ENCODE data around the gene TBC1D23. TPM values are rescaled to one million over a fixed set of nuclear protein-coding genes. Genes with fewer than 3 reads are reported as not detected.
"Not testable (repeated sequence)": the region's sequence is repeated elsewhere in the genome, so short reads cannot be mapped to it uniquely, and the experiment has no call there.

Gene TBC1D23
- total RNA-seq, 1 donor from 2014 or later: 73.5 TPM

GRCh38 chr3:100257586-100257985, 3.2 kb upstream of the TBC1D23 start:
- DNase-seq: no peak

- DNase-seq: no peak
Measured at GRCh38 chr3:100260081-100260684, 609 bp upstream of the TBC1D23 start.

GRCh38 chr3:100261485-100261903, 702 bp downstream of the TBC1D23 start:
- DNase-seq: no peak

DNA sequence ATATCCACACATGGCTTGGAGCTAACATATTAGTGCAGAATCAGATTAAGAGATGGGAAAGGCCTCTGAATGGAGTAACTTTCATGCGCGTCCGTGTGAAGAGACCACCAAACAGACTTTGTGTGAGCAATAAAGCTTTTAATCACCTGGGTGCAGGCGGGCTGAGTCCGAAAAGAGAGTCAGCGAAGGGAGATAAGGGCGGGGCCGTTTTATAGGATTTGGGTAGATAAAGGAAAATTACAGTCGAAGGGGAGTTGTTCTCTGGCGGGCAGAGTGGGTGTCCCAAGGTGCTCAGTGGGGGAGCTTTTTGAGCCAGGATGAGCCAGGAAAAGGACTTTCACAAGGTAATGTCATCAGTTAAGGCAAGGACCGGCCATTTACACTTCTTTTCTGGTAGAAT, 2.1 kb downstream of the TBC1D23 start:
- not testable (repeated sequence) for DNase-seq

- no peak for DNase-seq
Measured at GRCh38 chr3:100263583-100263982, 2.8 kb downstream of the TBC1D23 start.

GRCh38 chr3:100264242-100264641, 3.5 kb downstream of the TBC1D23 start:
- DNase-seq: no peak

GRCh38 chr3:100265016-100265415, 4.2 kb downstream of the TBC1D23 start:
- no peak for DNase-seq

DNA sequence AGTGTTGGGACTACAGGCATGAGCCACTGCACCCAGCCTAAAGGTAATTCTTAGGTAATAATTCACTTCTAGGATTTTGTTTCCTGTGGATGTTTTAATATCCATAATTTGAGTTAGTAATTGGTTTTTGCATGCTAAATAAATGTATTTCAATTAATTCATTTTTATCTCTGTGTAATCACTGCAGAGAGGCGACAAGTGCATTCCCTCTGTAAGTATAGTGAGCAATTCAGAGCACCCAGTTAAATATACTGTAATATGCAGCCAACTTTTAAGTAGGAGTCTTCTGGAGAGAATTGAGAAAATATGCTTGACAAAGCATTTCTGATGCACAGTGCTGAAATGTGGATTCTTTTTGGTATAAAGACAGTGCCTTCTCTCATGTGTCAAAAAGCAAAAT, 5.7 kb downstream of the TBC1D23 start:
- no peak for DNase-seq

- no peak for DNase-seq
Measured at GRCh38 chr3:100268156-100268555, 7.4 kb downstream of the TBC1D23 start.

DNA sequence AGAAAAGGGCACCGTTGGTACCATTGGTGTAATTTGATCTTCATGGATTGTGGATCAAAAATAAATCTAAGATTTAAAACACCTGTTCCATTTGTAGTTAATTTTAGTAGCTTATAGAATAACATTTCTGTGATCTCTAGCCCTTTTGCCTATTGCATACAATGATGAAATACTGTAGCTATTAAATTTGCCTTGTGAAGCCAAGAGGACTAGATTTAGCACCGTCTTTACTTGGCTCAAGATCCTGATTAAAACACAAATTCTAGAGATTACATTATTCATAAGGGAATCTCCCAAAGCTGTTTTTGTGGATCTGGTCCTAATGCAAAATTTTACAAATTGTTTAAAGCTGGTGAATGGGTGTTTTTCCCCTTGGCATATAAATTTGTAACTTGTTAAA, 8.2 kb downstream of the TBC1D23 start:
- DNase-seq: no peak

DNA sequence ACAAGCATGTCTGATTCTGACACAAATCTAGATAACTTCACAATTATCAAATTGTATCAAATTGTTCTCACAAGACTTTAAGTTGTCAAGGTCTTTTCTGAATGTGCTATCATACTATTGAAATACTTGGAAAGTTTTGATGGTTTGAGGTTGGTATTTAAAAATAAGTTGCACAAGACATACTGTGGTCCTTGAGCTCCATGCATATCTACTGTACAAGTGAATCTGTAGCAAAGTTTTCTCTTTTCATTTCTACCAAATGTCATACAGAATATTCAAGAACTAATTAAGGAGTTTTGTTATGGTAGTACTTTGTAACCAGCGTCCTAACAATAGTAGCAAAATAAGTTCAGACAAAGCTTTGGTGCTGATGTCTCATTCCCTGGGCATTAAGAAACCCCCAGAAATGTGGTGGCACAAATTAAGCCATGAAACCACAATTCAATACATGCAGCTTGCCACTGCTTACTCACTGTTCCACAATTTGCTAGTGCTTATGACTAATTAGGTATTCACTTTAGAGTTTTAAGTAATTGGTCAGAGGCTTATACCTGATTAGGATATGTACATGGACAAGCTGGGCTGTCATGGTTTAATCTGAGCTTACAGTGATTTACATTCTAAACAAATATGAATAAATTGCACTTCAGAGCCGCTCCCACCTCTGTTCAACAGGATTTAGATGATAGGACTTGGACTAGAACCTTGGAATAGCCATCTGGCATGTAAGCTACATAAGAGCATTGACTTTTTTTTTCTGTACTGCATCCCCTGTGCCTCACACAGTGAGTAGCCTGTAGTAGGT, 8.8 kb downstream of the TBC1D23 start:
- no peak for DNase-seq

DNA sequence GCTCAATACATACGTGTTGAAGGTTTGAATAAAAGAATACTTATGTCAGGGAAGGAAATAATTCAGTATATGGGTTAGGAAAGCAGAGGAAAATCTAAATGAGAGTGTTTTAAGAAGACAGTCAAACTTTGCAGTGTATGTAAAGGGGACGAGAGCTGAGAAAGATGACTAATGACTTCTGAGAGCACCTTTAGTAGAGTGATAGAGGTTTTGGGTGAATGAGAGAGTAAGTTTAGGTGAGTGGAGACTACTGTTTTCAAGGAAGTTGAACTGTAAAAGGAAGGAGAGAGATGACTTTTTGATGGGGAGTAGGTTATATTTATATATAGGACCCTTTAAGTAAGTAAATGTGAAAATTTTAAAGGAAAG, 9.4 kb downstream of the TBC1D23 start:
- DNase-seq: no peak

GRCh38 chr3:100271522-100271921, 10.7 kb downstream of the TBC1D23 start:
- DNase-seq: no peak

DNA sequence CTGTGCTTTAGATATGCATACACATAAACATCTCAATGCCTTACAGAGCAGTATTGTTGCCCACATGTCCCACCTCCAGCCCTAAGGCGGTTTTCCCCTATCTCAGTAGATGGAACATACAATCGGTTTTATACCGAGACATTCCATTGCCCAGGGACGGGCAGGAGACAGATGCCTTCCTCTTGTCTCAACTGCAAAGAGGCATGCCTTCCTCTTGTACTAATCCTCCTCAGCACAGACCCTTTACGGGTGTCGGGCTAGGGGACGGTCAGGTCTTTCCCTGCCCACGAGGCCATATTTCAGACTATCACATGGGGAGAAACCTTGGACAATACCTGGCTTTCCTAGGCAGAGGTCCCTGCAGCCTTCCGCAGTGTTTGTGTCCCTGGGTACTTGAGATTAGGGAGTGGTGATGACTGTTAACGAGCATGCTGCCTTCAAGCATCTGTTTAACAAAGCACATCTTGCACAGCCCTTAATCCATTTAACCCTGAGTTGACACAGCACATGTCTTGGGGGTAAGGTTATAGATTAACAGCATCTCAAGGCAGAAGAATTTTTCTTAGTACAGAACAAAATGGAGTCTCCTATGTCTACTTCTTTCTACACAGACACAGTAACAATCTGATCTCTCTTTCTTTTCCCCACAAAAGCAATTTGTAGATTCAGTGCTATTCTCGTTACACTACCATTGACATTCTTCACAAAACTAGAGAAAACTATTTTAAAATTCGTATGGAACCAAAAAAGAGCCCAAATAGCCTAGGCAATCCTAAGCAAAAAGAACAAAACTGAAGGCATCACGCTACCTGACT, 12.2 kb downstream of the TBC1D23 start:
- DNase-seq: not testable (repeated sequence)

DNA sequence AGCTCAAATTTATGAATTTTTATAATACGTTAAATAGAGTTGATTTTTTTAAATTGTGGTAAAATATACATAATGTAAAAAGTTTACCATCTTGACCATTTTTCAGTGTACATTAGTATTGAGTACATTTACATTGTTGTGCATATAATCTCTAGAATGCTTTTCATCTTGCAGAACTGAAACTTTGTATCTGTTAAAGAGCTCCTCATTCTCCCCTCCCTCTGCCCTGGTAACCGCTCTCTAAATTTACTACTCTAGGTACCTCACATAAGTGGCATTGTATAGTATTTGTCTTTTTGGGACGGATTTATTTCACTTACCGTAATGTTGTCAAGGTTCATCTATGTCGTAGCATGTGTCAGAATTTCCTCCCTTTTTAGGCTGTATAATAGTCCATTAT, 13.6 kb downstream of the TBC1D23 start:
- no peak for DNase-seq

DNA sequence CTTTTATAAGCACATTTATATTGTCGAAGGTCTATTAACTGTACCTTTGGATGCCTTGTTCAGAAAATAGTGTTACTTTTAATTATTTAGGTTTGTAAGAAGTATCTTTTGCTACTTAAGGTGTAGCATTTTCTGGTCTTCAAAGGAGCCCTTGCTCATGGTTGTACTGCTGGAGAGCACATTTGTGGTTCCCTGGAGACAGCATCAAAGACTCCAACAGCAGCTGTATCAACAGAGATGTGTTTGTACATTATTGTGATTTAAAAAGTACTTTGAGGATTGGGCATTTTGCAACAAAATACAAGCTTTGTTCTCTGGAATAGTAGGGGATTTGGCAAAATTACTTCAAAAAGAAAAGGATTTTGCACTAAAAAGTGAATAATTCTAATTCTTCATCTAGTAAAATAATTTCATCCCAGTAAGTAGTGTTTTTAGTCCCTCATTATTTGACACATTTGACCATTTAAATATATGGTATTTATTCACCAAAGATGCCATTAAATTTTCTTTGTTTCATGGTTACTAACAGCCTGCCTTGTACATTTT, 16.5 kb downstream of the TBC1D23 start:
- DNase-seq: no peak

GRCh38 chr3:100278910-100279309, 18.1 kb downstream of the TBC1D23 start:
- DNase-seq: no peak

DNA sequence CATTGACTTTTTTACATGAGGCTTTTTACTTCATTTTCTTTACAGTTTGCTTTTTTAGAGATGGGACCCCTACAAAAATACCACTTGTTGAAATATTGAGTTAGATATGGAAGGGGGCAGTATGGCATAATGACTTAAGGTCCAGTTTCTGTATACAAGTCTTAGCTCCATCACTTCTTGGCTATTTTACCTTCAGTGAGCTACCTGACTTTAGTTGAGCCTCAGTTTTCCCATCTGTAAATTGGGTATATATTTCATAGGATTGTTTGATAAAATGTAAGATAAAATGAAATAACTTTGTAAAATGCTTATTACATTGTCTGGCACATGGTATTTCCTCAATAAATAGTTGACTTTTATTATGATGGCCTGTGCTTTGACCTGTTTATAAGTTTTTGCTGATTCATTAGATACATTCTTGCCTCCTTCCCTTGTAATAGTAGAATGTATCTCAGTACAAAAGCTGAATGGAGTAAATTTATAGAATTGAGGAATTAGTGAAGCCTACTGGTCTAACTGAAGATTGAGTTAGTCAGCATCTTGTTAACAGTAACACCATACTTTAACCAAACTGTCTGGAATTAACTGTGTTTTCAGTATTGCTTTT, 27.6 kb downstream of the TBC1D23 start:
- DNase-seq: no peak

DNA sequence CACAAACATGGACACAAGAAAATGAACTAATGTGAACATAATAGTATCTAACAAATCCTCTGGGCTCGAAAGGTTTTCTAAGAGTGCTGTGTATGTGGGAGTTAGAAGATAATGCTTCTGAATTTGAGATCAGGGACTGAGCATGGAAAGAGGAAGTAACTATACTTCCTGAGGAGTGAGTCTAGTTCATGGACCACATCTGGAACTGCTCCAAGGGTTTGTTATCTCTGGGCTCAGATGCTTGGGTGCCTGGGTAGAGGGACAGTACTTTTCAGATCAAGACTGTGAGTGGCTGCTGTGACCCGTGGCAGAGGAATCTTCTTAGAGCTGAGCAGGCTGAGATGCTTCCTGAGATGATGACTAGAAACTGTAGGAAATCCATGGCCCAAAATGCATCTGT, 28.5 kb downstream of the TBC1D23 start:
- no peak for DNase-seq

GRCh38 chr3:100295089-100295488, 34.3 kb downstream of the TBC1D23 start:
- DNase-seq: no peak

- DNase-seq: no peak
Measured at GRCh38 chr3:100297784-100298183, 37.0 kb downstream of the TBC1D23 start.

DNA sequence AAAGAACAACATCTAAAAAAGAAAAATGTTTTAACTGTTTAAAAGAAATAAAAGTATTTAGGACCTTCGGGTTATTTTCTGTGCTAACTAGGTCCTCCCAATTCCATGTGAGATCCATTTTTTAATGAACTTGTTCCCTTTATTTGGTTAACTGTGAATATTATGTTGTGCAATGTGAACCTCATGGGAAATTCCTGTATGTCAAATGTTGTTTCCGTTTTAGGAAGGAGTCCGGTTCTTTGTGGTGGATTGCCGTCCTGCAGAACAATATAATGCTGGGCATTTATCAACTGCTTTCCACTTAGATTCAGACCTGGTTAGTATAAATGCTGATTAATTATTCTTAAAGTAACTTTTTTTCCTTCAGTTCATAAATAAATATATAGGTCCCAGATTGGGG, 38.2 kb downstream of the TBC1D23 start:
- no peak for DNase-seq

- DNase-seq: no peak
Measured at GRCh38 chr3:100306695-100307094, 45.9 kb downstream of the TBC1D23 start.

All from occipital lobe (tissue), 2 donors.